HG02610 (cell line): ENCODE data around the gene CCDC57.

ENCODE experiments used
- ATAC-seq: cut with Tn5 transposase; IDR thresholded peaks from one replicate; pipeline ENCODE4 v1.9.1; 2021; ENCODE audit warnings: mild to moderate bottlenecking, moderate library complexity; ENCODE audit not compliant: unreplicated experiment

CCDC57 gene

DNA sequence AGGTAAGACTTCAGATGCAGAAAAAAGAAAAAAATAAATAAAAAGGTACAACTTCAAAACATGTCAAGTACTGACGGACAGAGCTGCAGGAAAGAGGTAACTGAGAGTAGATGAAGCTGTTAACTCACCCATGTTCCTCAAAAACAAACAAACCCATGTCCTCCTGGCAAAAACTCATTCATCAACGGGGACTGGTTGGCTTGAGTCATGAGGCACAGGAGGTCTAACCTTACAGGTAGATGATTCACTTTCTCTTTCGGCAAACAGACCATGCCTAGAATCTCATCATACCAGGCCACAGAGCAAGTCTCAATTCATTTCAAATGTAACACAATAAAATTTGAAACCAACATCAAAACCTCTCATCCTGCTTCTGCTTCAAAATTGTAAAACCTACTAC lies 102.3 kb downstream of the CCDC57 start:
- ATAC-seq: no peak

DNA sequence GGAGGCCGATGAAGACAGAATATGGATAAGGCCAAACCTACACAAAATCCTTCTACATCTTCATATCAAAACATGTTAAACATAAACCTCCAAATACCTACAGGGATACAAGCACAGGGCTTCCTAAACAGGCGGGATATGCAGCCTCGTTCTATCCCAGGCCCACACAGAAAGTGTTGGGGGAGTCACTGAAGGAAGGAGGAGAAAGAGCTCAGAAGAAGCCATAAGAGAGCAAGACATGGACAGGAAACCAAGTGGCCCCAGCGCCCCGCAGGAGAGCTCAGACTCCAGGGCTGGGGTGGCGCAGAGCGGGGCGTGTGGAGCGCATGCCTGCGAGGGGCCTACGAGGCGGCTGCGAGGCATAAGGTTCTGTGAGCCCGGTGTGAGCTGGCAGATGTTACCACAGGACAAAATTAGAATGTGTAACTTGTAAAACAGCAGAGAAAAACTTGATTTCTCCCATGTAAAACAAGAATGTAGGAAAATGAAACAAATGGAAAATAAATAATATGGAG lies 103.6 kb downstream of the CCDC57 start:
- ATAC-seq: no peak

DNA sequence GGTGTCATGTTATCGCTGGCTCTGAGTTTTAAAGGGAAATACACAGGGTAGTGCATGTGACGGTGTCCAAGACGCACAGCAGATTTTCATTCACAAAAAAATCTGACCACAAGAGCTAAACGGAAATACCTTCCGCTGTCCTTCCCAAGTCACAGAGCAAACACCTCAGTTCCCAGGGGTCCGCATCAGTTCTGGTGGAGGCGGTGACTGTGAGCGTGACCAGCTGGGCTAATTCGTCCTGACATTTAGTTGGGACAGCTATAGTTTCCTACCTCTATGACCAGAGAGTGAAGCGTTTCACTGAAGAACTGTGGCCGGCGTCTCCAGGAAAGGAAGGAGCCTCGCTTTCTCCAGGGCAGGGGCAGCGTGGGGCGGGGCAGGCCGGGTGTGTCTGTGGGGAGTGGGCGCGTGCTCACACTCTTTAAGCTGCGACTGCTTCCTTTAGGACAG lies 104.1 kb downstream of the CCDC57 start:
- no peak for ATAC-seq

DNA sequence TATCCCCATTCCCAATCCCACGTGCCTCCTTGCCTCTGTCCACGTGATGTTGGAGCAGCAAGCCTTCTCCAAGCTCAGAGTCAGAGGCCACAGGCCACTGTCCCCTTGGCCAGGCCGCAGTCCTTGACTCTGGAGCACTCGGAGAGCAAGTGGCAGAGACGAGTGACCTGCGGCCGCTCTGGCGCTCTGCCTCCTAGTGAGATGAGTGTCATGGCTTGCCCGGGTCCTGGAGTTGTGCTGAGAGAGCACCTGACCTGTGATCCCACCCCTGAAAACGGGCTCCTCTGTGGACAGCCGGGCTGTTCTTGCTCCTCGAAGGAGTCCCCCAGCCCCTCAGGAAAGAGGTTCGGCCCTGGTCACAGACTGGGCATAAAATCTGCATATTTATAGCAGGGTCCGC lies 104.6 kb downstream of the CCDC57 start:
- ATAC-seq: no peak

DNA sequence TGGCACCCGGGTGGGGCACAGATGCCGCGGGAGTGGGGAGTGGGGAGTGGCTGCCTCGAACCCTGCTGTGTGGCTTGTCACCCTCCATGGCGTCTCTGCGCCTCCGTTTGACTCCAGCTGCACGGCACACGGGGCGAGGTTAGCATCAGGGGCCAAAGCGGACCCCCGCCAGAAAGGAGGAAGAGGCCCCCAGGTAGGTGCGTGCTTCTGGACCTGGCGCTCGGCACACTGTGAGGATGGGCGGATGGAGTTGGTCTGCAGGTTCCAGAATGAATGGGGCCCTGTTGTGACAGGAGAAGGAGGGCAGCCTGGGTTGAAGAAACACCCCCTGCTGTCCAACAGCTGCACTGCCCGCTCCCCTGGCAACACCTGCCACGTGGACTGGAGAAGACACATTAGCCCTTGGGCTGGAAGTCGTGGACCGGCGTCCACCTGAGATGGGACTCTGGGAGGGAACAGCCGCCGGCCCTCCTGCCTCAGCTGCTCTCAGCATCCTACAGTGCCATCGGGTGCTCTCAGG lies 105.2 kb downstream of the CCDC57 start:
- no peak for ATAC-seq

GRCh38 chr17:82106688-82107305 lies 105.8 kb downstream of the CCDC57 start:
- no peak for ATAC-seq

DNA sequence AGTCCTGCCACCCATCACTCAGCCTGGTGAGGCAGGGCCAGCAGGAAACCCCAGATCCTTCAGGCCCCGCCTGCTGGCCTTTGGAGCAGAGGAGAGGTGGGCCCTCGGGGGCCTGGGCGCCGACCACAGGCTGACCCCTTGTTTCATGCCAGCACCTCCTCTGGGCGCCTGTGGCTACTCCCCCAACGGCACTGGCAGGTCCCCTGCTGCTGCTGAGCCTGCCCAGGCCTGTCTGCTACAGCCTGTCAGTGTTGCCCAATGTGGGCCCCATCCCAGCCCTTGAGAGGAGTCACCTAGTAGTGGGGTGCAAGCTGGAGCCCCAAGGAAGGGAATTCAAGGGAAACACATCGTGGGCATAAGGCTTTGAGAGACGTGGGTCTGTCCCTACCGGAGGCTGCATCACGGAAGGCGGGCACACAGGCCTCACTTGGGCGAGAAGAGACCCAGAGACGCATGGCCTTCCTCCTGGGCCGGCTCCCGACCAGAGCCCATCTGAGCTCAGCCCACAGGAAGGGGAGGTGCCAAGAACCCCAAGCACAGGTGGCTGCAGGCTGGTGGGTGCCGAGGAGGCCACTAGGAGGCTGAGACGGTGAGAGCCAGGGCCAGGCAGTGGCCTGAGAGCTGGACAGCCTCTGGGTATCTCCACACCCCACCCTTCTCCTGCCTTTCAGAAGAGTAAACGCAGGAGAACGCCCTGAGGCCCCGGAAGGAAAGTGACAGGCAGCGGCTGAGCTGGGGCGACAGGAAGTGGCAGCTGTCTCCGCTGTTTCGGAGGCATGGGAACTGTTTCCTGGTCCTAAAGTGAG lies 106.6 kb downstream of the CCDC57 start:
- ATAC-seq: peak; percentile 83

- ATAC-seq: no peak
Measured at GRCh38 chr17:82105417-82105881, 107.2 kb downstream of the CCDC57 start.

DNA sequence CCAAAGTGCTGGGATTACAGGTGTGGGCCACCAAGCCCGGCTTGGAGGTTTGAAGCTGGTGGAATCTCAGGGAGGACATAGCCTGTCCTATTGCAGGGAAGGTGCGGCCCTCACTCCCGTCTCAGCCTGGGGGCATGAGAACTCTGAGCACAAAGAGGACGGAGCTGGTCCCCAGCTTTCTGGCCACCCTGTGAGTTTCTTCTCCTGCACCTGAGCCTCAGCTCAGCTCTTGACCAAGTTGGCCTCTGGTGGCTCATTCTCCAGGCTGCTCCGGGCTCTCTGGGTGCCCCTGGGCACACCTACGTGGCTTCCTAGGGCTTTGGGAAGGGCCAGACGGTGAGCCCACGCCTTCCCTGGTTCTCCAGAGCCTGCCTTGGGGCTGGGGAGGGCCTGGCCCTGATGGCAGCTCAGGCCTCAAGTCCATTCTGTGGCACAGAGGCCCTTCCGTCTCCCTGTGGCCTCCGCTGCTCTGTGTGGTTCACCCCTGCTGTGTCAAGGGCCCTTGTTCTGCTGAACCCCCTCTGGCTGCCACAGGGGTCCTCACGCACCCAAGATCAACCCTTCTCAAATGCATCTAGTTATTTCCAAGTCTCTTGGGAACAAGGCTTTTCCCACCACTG lies 107.7 kb downstream of the CCDC57 start:
- ATAC-seq: no peak

- no peak for ATAC-seq
Measured at GRCh38 chr17:82103553-82104451, 108.8 kb downstream of the CCDC57 start.

DNA sequence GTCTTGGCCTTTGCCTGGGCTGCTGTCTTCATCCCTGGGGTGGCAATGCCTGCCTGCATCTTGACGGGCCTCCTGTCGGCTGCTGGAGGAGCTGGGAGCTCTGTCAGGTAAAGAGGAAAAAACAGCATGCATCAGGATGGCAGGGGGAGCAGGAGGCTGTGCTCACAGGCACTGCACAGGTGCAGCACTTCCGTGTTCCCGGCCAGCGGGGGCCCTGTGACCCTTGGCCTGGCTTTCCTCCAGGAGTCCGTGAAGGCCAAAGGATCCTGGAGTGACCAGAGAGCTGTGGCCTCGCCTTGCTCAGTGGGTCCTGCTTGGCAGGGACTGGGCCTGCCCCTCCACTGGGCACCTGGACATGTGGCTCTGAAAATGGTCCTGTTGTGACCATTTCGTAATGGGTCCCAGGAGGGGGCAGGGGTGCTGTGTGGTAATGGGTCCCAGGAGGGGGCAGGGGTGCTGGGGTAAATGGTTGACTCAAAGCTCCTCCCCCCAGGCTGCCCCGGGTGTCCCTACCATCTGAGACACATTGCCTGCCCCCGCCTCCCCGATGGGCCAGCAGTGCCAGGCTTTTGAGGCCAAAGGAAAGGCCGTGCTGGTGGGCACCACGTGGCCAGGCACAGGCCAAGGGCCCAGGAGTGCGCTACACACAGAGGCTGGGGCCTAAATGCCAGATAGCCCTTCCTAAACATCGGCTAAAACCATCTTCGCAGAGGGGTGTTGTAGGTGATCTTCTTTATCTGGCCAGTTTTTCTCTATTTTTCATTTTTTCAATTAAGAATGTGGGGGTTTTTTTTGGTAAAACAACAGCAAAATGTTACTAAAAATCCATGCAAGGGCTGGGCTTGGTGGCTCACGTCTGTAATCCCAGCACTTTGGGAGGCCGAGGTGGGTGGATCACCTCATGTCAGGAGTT lies 110.6 kb downstream of the CCDC57 start:
- no peak for ATAC-seq

GRCh38 chr17:82101301-82101715 lies 111.3 kb downstream of the CCDC57 start:
- ATAC-seq: no peak

GRCh38 chr17:82100502-82101298 lies 111.9 kb downstream of the CCDC57 start:
- no peak for ATAC-seq

DNA sequence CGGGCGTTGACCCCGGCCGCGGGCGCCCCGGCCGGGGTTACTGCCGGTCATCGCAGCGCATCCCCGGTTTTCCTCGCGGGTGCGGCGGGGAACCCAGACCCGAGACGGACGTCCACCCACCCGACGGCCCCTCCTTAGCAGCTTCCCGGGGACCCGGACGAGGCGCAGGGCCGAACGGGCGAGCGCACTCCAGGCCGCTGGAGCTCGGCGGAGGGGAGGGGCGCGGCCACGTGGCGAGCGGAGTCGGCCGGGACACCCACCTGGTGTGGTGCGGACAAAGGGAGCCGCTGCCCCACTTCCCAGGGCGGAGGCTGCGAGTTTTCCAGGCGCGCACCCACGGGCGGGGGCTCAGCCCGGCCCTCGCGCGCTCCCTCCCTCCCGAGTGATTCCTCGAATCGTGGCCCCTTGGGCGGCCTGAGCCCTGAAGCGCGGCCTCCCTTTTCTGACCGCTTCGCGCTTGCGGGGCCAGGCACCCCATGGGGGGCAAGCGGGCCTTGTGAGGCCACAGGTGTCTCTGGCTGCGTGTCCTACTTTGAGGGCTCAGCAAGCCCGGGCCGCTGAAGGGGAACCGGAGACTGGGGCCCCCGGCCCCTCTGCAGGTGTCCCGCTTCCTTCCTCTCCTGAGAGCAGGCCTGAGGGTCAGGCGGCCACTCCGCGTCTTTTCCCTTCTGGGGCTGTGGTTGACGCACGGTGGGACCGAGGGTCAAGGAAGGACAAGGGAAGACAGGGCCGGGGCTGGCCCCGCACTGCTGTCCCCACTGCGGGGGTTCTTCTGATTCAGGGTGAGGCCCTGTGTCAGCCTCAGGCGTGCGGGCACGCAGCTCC lies 113.5 kb downstream of the CCDC57 start:
- ATAC-seq: peak; percentile 13

DNA sequence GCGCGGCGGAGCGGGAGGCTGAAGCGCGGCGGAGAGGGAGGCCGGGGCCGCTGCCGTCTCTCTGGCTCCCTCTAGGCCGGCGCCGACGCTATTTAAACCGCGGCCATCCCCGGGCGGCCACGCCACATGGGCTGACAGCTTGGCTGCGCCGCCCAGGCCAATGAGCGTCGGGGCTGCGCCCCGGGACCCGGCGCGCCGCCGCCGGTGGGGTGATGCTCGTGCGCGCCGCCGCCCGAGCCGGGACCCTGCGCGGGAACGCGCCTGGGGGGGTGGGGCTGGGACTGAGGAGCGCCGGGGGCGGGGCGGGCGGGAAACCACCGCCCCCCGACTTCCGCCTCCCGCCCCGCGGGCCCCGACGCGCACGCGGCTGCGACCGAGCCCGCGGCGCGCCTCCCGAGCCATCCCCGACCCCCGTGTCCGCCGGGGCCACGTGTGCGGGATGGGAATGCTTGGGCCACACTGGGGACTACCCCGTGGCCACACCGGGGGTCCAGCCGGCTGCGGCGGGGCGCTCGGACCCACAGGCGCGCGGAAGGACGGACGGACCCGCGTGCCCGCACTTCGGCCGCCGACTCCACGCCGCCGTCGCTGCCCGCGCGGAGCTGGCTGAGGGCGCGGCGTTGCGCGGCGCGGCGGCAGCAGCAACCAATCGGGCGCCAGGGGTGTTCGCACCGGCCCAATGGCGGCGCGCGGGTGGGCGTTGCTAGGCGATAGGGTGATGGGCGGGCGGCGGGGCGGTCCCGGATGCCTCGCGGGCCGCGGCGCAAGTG lies 114.3 kb downstream of the CCDC57 start, which contains the start of gene FASN:
Gene FASN (minus strand): TSS at position 68 of the 770 bp plus-strand sequence. CDS start 1,791 bp downstream, outside the sequence.
- peak; percentile 69 for ATAC-seq

DNA sequence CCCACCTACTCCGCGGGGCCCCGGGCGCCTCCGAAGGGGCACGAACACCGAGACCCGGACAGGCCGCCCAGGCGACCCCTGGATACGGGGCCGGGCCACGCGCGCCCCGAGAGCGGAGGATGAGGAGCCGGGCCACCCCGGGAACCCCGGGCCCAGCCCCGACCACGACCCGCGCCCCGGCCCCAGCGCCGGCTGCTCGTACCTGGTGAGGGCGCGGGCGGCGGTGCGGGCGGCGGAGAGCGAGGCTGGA lies 114.8 kb downstream of the CCDC57 start:
- no peak for ATAC-seq
